Esophagus muscularis mucosa (tissue), 4 donors: ENCODE measurements around the gene FAM24B. TPM values are rescaled to one million over a fixed set of nuclear protein-coding genes. Genes with fewer than 3 reads are reported as not detected.

Source experiments
- DNase-seq: peaks from one replicate; pipeline ENCODE4 v3.0.0-alpha.2; 2017; ENCODE audit errors: extremely low spot score
- H3K27ac ChIP-seq, 4 donors: fragments of 200-600 bp; sonication (generic); replicated peaks in 1 of 4; 1 replicate in 3 of 4; 2 replicates in 1 of 4; pipeline ENCODE4 v1.5.1; 2016 to 2019; ENCODE audit warnings: mild to moderate bottlenecking in 1 of 4
- H3K27me3 ChIP-seq, 4 donors: fragments of 200-600 bp; sonication (generic); one replicate each; pipeline versions ENCODE4 v1.5.1 to v1.6.0; 2016 to 2019
- H3K36me3 ChIP-seq, 4 donors: fragments of 200-600 bp; sonication (generic); one replicate each; pipeline ENCODE4 v1.5.1; 2016 to 2019
- H3K4me1 ChIP-seq, 4 donors: fragments of 200-600 bp; sonication (generic); one replicate each; pipeline ENCODE4 v1.5.1; 2016 to 2019
- H3K4me3 ChIP-seq, 4 donors: fragments of 200-600 bp; sonication (generic); 1 replicate in 2 of 4; 2 replicates in 2 of 4; pipeline ENCODE4 v1.5.1; 2016 to 2019; ENCODE audit warnings: mild to moderate bottlenecking in 4 of 4, moderate library complexity in 1 of 4
- H3K9me3 ChIP-seq, 4 donors: fragments of 200-600 bp; sonication (generic); 1 replicate in 3 of 4; 2 replicates in 1 of 4; pipeline ENCODE4 v1.5.1; 2016 to 2019
- CTCF ChIP-seq, 3 experiments: fragments of 200-600 bp in 2 of 3; fragments of 450-650 bp in 1 of 3; sonication (generic) in 2 of 3; IDR thresholded peaks; one replicate each; pipeline ENCODE4 v1.5.1; 2017 to 2019; ENCODE audit warnings: antibody characterized with exemption in 3 of 3, mild to moderate bottlenecking in 2 of 3, moderate library complexity in 1 of 3
- EP300 ChIP-seq: sonication (generic); formaldehyde crosslinking; IDR thresholded peaks from one replicate; pipeline ENCODE4 v1.6.1; 2017; ENCODE audit warnings: antibody characterized with exemption
- POLR2A ChIP-seq: fragments of 450-650 bp; IDR thresholded peaks from one replicate; pipeline ENCODE4 v1.6.1; 2017; ENCODE audit warnings: antibody characterized with exemption, moderate library complexity, mild to moderate bottlenecking, low read depth
- POLR2AphosphoS5 ChIP-seq, 2 donors: sonication (generic); formaldehyde crosslinking; IDR thresholded peaks; one replicate each; pipeline ENCODE4 v1.6.1; 2017; ENCODE audit warnings: antibody characterized with exemption in 2 of 2
- WGBS: methylation state at CpG from one replicate; pipeline ENCODE4 v1.1.5; 2018; 5-methylcytosine and 5-hydroxymethylcytosine counted together
- intact Hi-C: fragments of 100-400 bp; cut with DNase I; formaldehyde crosslinking; loops from one replicate; pipeline ENCODE4 v1.15.1; 2023
- total RNA-seq, 4 donors: library from RNA; depleted of rRNA; stranded (reverse); fragments of >200 nt; gene quantifications; one replicate each; pipeline versions ENCODE4 v1.1.0 to v1.2.1, GENCODE V29; 2016

Gene FAM24B
- total RNA-seq, 4 donors from 2014 or later, result 1.2 to 3.1 (median 2.7) TPM; not detected in 1

- TF ChIP-seq POLR2AphosphoS5 (IDR thresholded peaks at IDR 0.05) (no peak), EP300 (no peak), CTCF (IDR thresholded peaks at IDR 0.05) (no peak), POLR2A (no peak)
- Histone ChIP-seq H3K9me3 (peaks cover 0 to 3% (median 0%) of the 10 kb centered on the region in 4 donors), H3K36me3 (peaks cover 0 to 47% (median 3%) of the 10 kb centered on the region in 4 donors), H3K4me1 (no peaks in the 10 kb centered on the region), H3K4me3 (no peak overlapping the region), H3K27ac (no peak overlapping the region), H3K27me3 (no peaks in the 10 kb centered on the region)
- intact Hi-C loops, result no loop called here
- DNase-seq, result no peak
- WGBS, result 69% methylated on average over 5 of the region's 5 CpGs
These were observed 28.4 kb downstream of the FAM24B start for GRCh38 chr10:122850705-122851640.

GRCh38 chr10:122849900-122850605 is 29.3 kb downstream of the FAM24B start:
- no peak overlapping the region for H3K27ac ChIP-seq
- H3K27me3 ChIP-seq, result no peaks in the 10 kb centered on the region
- peaks cover 0 to 43% (median 3%) of the 10 kb centered on the region in 4 donors for H3K36me3 ChIP-seq
- no peak for DNase-seq
- intact Hi-C loops, result no loop called here
- no peaks in the 10 kb centered on the region for H3K4me1 ChIP-seq
- no peak for TF ChIP-seq CTCF (IDR thresholded peaks at IDR 0.05)
- TF ChIP-seq EP300, result no peak
- no peak for TF ChIP-seq POLR2A
- no peak for TF ChIP-seq POLR2AphosphoS5 (IDR thresholded peaks at IDR 0.05)
- H3K9me3 ChIP-seq, result peaks cover 0 to 3% (median 0%) of the 10 kb centered on the region in 4 donors
- WGBS, result 83% methylated on average over 12 of the region's 12 CpGs
- no peak overlapping the region for H3K4me3 ChIP-seq

- intact Hi-C loops, result no loop called here
- no peaks in the 10 kb centered on the region for H3K27me3 ChIP-seq
- WGBS, result 94% methylated on average over 2 of the region's 2 CpGs
- no peaks in the 10 kb centered on the region for H3K4me1 ChIP-seq
- TF ChIP-seq POLR2A (no peak), CTCF (IDR thresholded peaks at IDR 0.05) (no peak), EP300 (no peak), POLR2AphosphoS5 (IDR thresholded peaks at IDR 0.05) (no peak)
- H3K36me3 ChIP-seq, result peaks cover 0 to 34% (median 0%) of the 10 kb centered on the region in 4 donors
- H3K9me3 ChIP-seq, result peaks cover 0 to 3% (median 0%) of the 10 kb centered on the region in 4 donors
- DNase-seq, result no peak
- no peak overlapping the region for H3K4me3 ChIP-seq
- H3K27ac ChIP-seq, result no peak overlapping the region
These were observed 30.3 kb downstream of the FAM24B start for GRCh38 chr10:122849090-122849489.

GRCh38 chr10:122847782-122848604 is 31.4 kb downstream of the FAM24B start:
- Histone ChIP-seq H3K9me3 (peaks cover 0 to 4% (median 0%) of the 10 kb centered on the region in 4 donors), H3K4me3 (no peak overlapping the region), H3K36me3 (peaks cover 0 to 25% (median 0%) of the 10 kb centered on the region in 4 donors), H3K27ac (no peak overlapping the region), H3K4me1 (no peaks in the 10 kb centered on the region), H3K27me3 (no peaks in the 10 kb centered on the region)
- 84% methylated on average over 11 of the region's 12 CpGs for WGBS
- TF ChIP-seq CTCF (IDR thresholded peaks at IDR 0.05) (no peak), POLR2A (no peak), EP300 (no peak), POLR2AphosphoS5 (IDR thresholded peaks at IDR 0.05) (no peak)
- DNase-seq, result no peak
- intact Hi-C loops, result no loop called here
